Gastroesophageal sphincter (tissue), 4 donors: ENCODE data around the gene TPPP. TPM values are rescaled to one million over a fixed set of nuclear protein-coding genes. Genes with fewer than 3 reads are reported as not detected.
"Not testable (repeated sequence)": the region's sequence is repeated elsewhere in the genome, so short reads cannot be mapped to it uniquely, and the experiment has no call there.

Experiments used
- ATAC-seq: fragments of 150-250 bp; one replicate; pipeline ENCODE4 v1.9.1; 2016; ENCODE audit warnings: mild to moderate bottlenecking, moderate library complexity
- H3K27ac ChIP-seq, 4 donors: fragments of 200-600 bp; sonication (generic) in 3 of 4; 1 replicate in 3 of 4; 2 replicates in 1 of 4; pipeline ENCODE4 v1.5.1; 2016 to 2019
- H3K27me3 ChIP-seq: fragments of 200-600 bp; sonication (generic); one replicate; pipeline ENCODE4 v1.5.1; 2019
- H3K36me3 ChIP-seq, 2 donors: fragments of 200-600 bp; sonication (generic); one replicate each; pipeline ENCODE4 v1.5.1; 2019; ENCODE audit warnings: control low read depth in 1 of 2
- H3K4me1 ChIP-seq, 3 donors: fragments of 200-600 bp; sonication (generic); 1 replicate in 2 of 3; 2 replicates in 1 of 3; pipeline ENCODE4 v1.5.1; 2016 to 2019; ENCODE audit warnings: control low read depth in 2 of 3
- H3K4me3 ChIP-seq, 2 donors: fragments of 200-600 bp; sonication (generic); one replicate each; pipeline ENCODE4 v1.5.1; 2019; ENCODE audit warnings: mild to moderate bottlenecking in 1 of 2, moderate library complexity in 1 of 2
- H3K9me3 ChIP-seq, 3 donors: fragments of 200-600 bp; sonication (generic); one replicate each; pipeline ENCODE4 v1.5.1; 2017 to 2019; ENCODE audit warnings: control low read depth in 2 of 3
- EP300 ChIP-seq: sonication (generic); formaldehyde crosslinking; IDR thresholded peaks from one replicate; pipeline ENCODE4 v1.6.1; 2017; ENCODE audit warnings: antibody characterized with exemption, mild to moderate bottlenecking
- POLR2A ChIP-seq, 2 donors: fragments of 450-650 bp; IDR thresholded peaks; one replicate each; pipeline ENCODE4 v1.6.1; 2017; ENCODE audit warnings: antibody characterized with exemption in 2 of 2, mild to moderate bottlenecking in 2 of 2, moderate library complexity in 1 of 2
- POLR2AphosphoS5 ChIP-seq: sonication (generic); formaldehyde crosslinking; IDR thresholded peaks from one replicate; pipeline ENCODE4 v1.6.1; 2017; ENCODE audit warnings: antibody characterized with exemption
- WGBS, 2 donors: methylation state at CpG; one replicate each; pipeline ENCODE4 v1.1.5; 2018; ENCODE audit warnings: low coverage in 1 of 2; 5-methylcytosine and 5-hydroxymethylcytosine counted together
- total RNA-seq, 4 donors: library from RNA; depleted of rRNA; stranded (reverse); fragments of >200 nt; gene quantifications; one replicate each; pipeline ENCODE4 v1.1.0, GENCODE V29; 2016
- TF ChIP-seq, protein P1 (sequence below), 4 experiments: fragments of 200-600 bp in 2 of 4; fragments of 450-650 bp in 2 of 4; sonication (generic) in 1 of 4; IDR thresholded peaks; one replicate each; pipeline ENCODE4 v1.5.1; 2017 to 2019; ENCODE audit warnings: antibody characterized with exemption in 4 of 4, mild to moderate bottlenecking in 2 of 4, moderate library complexity in 2 of 4

TPPP gene
- total RNA-seq, 4 donors from 2014 or later = 13.3 to 42.8 (median 32.0) TPM

DNA sequence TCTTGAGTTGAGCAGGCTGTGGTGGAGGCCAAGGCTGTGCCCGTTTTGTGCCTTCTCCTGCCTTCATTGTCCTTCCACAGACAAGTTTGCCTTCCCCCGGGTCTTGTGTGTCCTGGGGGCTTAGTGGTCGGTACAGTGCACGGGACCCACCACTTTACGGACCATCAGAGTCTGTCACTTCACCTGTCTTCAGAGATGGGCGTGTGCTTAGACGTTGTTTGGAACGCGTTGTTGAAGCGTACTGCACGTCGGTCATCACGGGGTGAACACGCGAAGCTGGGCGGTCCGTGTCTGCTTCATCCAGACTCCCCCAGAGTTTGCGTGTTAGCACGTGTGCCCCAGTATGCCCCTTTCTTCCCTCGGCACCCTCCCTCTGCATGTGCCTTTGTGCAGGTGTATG is 56.2 kb downstream of the TPPP start:
- Histone ChIP-seq H3K4me1 (no peaks in the 10 kb centered on the region), H3K36me3 (peaks cover 0 to 85% of the 10 kb centered on the region in 2 donors), H3K27ac (no peak overlapping the region), H3K9me3 (peaks cover 0 to 5% (median 0%) of the 10 kb centered on the region in 3 donors), H3K4me3 (no peak overlapping the region), H3K27me3 (no peaks in the 10 kb centered on the region)
- no peak for ATAC-seq
- WGBS, 2 donors = 78 to 98% methylated on average over 5 to 13 of the region's 20 CpGs
- TF ChIP-seq, protein P1, sequence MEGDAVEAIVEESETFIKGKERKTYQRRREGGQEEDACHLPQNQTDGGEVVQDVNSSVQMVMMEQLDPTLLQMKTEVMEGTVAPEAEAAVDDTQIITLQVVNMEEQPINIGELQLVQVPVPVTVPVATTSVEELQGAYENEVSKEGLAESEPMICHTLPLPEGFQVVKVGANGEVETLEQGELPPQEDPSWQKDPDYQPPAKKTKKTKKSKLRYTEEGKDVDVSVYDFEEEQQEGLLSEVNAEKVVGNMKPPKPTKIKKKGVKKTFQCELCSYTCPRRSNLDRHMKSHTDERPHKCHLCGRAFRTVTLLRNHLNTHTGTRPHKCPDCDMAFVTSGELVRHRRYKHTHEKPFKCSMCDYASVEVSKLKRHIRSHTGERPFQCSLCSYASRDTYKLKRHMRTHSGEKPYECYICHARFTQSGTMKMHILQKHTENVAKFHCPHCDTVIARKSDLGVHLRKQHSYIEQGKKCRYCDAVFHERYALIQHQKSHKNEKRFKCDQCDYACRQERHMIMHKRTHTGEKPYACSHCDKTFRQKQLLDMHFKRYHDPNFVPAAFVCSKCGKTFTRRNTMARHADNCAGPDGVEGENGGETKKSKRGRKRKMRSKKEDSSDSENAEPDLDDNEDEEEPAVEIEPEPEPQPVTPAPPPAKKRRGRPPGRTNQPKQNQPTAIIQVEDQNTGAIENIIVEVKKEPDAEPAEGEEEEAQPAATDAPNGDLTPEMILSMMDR (IDR thresholded peaks at IDR 0.05) = no peak
- no peak for TF ChIP-seq POLR2AphosphoS5
- TF ChIP-seq POLR2A (IDR thresholded peaks at IDR 0.05) = no peak
- TF ChIP-seq EP300 = no peak

DNA sequence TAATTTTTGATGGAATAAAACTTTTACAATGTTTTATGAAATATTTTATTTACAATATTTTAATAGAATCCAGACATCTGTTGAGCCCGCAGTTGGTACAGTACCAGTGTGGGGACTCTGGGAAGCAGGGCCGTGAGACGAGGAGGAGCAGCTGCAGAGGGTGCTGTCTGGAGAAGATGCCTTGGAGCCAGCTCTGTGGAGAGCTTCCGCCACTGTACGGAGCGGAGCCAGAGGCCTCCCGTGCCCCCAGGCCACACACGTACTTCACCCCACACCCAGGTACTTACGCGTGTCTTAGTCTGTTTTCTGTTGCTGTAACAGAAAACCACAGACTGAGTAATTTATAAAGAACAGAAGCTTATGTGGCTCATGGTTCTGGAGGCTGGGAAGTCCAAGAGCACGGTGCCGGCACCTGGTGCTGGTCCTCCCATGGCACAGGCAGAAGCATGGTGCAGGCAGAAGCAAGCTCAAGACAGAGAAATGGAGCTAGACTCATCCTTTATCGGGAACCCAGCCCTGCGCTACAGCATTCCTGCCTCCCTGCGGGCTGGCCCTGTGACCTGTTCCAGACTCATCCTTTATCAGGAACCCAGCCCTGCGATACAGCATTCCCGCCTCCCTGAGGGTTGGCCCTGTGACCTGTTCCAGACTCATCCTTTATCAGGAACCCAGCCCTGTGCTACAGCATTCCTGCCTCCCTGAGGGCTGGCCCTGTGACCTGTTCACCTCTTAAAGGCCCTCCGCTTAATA is 57.7 kb downstream of the TPPP start:
- Histone ChIP-seq H3K4me3 (no peak overlapping the region), H3K36me3 (peaks cover 0 to 72% of the 10 kb centered on the region in 2 donors), H3K27ac (no peak overlapping the region), H3K27me3 (no peaks in the 10 kb centered on the region), H3K9me3 (peaks cover 0 to 5% (median 0%) of the 10 kb centered on the region in 3 donors), H3K4me1 (no peaks in the 10 kb centered on the region)
- 93 to 95% methylated on average over 8 to 16 of the region's 18 CpGs for WGBS, 2 donors
- no peak for ATAC-seq
- TF ChIP-seq EP300 (no peak), POLR2AphosphoS5 (no peak), POLR2A (IDR thresholded peaks at IDR 0.05) (no peak)
- TF ChIP-seq, protein P1 (IDR thresholded peaks at IDR 0.05) = no peak

DNA sequence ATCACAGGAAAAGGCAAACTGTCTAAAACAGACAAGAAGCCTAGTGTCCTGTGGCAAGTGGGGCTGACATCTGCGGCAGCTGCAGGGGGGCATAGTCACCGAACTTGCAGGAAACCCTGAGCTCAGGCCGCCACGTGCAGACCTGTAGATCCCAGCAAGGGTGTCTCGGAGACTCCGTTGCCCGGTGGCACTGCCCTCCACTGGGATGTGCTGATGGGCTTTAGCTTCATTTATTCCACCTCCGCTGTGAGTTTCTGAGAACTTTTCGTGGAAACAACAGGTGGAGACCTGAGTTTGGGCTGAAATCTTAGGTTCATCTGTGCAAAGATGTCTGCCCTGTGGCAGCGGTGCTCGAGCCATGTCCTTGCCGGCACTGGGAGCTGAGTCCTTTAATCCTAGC is 59.0 kb downstream of the TPPP start:
- no peak for ATAC-seq
- TF ChIP-seq EP300 (no peak), POLR2A (IDR thresholded peaks at IDR 0.05) (no peak), POLR2AphosphoS5 (no peak)
- TF ChIP-seq, protein P1 (IDR thresholded peaks at IDR 0.05) = no peak
- Histone ChIP-seq H3K27ac (no peak overlapping the region), H3K9me3 (peaks cover 0 to 5% (median 0%) of the 10 kb centered on the region in 3 donors), H3K4me1 (no peaks in the 10 kb centered on the region), H3K27me3 (no peaks in the 10 kb centered on the region), H3K4me3 (no peak overlapping the region), H3K36me3 (peaks cover 0 to 59% of the 10 kb centered on the region in 2 donors)
- 87 to 96% methylated on average over 4 to 6 of the region's 12 CpGs for WGBS, 2 donors

DNA sequence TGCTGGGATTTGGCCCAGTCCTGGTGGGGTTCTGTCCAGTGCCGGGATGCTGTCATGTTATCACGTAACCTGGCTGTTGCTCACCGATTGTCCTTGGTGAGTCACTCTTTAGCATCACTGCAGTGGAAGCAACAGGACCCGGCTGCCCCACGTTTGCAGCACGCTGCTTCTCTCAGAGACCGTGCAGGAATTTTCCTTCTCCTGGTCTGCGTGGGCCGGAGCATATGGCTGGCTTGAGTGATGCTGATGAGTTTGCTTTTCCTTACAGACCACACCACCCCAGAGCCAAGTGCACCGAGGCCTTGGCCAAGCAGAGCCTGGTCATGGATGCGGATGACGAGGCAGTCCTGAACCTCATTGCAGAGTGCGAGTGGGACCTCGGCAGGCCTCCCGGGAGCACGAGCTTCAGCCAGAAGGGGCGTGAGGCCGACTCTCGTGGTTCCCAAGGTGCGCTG is 59.6 kb downstream of the TPPP start:
- peaks cover 0 to 5% (median 0%) of the 10 kb centered on the region in 3 donors for H3K9me3 ChIP-seq
- H3K27me3 ChIP-seq = no peaks in the 10 kb centered on the region
- 86% methylated on average over 8 of the region's 20 CpGs; no CpG with 5 or more reads in 1 of the 2 donors for WGBS, 2 donors
- no peak overlapping the region for H3K27ac ChIP-seq
- ATAC-seq = no peak
- no peak overlapping the region for H3K4me3 ChIP-seq
- H3K4me1 ChIP-seq = no peaks in the 10 kb centered on the region
- TF ChIP-seq EP300 (no peak), POLR2A (IDR thresholded peaks at IDR 0.05) (no peak), POLR2AphosphoS5 (no peak)
- TF ChIP-seq, protein P1 (IDR thresholded peaks at IDR 0.05) = no peak
- peaks cover 0 to 52% of the 10 kb centered on the region in 2 donors for H3K36me3 ChIP-seq

DNA sequence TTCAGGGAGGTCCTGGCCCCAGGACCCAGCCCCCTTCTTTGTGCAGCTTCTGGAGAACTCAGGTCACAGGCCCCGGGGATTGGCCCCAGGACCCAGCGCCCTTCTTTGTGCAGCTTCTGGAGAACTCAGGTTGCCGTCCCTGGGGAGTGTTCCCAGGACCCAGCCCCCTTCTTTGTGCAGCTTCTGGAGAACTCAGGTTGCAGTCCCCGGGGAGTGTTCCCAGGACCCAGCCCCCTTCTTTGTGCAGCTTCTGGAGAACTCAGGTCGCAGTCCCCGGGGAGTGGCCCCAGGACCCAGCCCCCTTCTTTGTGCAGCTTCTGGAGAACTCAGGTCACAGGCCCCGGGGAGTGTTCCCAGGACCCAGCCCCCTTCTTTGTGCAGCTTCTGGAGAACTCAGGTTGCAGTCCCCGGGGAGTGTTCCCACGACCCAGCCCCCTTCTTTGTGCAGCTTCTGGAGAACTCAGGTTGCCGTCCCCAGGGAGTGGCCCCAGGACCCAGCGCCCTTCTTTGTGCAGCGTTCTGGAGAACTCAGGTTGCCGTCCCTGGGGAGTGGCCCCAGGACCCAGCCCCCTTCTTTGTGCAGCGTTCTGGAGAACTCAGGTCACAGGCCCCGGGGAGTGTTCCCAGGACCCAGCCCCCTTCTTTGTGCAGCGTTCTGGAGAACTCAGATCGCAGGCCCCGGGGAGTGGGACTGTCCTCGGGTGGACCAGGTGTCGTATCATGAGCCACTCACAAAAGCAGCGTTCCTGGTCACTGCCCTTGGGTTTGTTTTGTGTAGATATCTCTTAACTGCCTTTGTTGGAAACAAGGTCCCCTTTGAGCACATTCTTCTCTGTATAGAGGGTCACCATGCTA is 64.6 kb downstream of the TPPP start:
- 75% methylated on average over 11 of the region's 21 CpGs; no CpG with 5 or more reads in 1 of the 2 donors for WGBS, 2 donors
- H3K27ac ChIP-seq, H3K9me3 ChIP-seq, H3K4me3 ChIP-seq, ATAC-seq, H3K4me1 ChIP-seq, H3K27me3 ChIP-seq: not testable (repeated sequence)
- peaks cover 0 to 42% of the 10 kb centered on the region in 2 donors for H3K36me3 ChIP-seq
